OCI-LY3 (cell line): ENCODE data around the gene INPP5F.

Experiments used
- EZH2phosphoT487 ChIP-seq: fragments of 200-600 bp; shearing (Covaris generic); IDR thresholded peaks from 2 replicates; pipeline ENCODE4 v1.6.1; 2018; ENCODE audit warnings: antibody characterized with exemption, mixed run types, low read depth
- TF ChIP-seq, protein P1 (sequence below): fragments of 200-600, 300-600 bp; sonication (generic); IDR thresholded peaks from 2 replicates; pipeline ENCODE4 v1.5.1; 2014; ENCODE audit warnings: antibody characterized with exemption, low read length, low read depth

- TF ChIP-seq, protein P1, sequence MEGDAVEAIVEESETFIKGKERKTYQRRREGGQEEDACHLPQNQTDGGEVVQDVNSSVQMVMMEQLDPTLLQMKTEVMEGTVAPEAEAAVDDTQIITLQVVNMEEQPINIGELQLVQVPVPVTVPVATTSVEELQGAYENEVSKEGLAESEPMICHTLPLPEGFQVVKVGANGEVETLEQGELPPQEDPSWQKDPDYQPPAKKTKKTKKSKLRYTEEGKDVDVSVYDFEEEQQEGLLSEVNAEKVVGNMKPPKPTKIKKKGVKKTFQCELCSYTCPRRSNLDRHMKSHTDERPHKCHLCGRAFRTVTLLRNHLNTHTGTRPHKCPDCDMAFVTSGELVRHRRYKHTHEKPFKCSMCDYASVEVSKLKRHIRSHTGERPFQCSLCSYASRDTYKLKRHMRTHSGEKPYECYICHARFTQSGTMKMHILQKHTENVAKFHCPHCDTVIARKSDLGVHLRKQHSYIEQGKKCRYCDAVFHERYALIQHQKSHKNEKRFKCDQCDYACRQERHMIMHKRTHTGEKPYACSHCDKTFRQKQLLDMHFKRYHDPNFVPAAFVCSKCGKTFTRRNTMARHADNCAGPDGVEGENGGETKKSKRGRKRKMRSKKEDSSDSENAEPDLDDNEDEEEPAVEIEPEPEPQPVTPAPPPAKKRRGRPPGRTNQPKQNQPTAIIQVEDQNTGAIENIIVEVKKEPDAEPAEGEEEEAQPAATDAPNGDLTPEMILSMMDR = no peak
- no peak for TF ChIP-seq EZH2phosphoT487
Observed at GRCh38 chr10:119782981-119783664, 57.3 kb downstream of the INPP5F start.
